ENCODE results near the gene EXT2.

Gene EXT2

GRCh38 chr11:44286268-44286880, 190.9 kb downstream of the EXT2 start:
- in situ Hi-C loops (cut with HindIII; ENCODE audit: low sequenced_read_pairs) = no loop called here
- DNase-seq (ENCODE audit: low read depth, low spot score) = no peak
- TF ChIP-seq CTCF (IDR thresholded peaks at IDR 0.05; ENCODE audit: low read depth, low read length) = peak; percentile 92
- no peak overlapping the region for H3K4me3 ChIP-seq (ENCODE audit: low read depth, low read length)

GRCh38 chr11:44286911-44287310, 191.4 kb downstream of the EXT2 start:
- in situ Hi-C loops (cut with HindIII; ENCODE audit: low sequenced_read_pairs) = no loop called here
- no peak for TF ChIP-seq CTCF (IDR thresholded peaks at IDR 0.05; ENCODE audit: low read depth, low read length)
- no peak overlapping the region for H3K4me3 ChIP-seq (ENCODE audit: low read depth, low read length)
- no peak for DNase-seq (ENCODE audit: low read depth, low spot score)

GRCh38 chr11:44288133-44288526, 192.7 kb downstream of the EXT2 start:
- DNase-seq (ENCODE audit: low read depth, low spot score) = no peak
- no peak for TF ChIP-seq CTCF (IDR thresholded peaks at IDR 0.05; ENCODE audit: low read depth, low read length)
- in situ Hi-C loops (cut with HindIII; ENCODE audit: low sequenced_read_pairs) = no loop called here

GRCh38 chr11:44290208-44290607, 194.7 kb downstream of the EXT2 start:
- in situ Hi-C loops (cut with HindIII; ENCODE audit: low sequenced_read_pairs) = no loop called here
- no peak overlapping the region for H3K4me3 ChIP-seq (ENCODE audit: low read depth, low read length)
- DNase-seq (ENCODE audit: low read depth, low spot score) = no peak

More at GRCh38 chr11:44288133-44288526, 192.7 kb downstream of the EXT2 start:
- H3K4me3 ChIP-seq (ENCODE audit: low read depth, low read length) = no peak overlapping the region

More at GRCh38 chr11:44290208-44290607, 194.7 kb downstream of the EXT2 start:
- TF ChIP-seq CTCF (IDR thresholded peaks at IDR 0.05; ENCODE audit: low read depth, low read length) = no peak

Data from astrocyte of the spinal cord (primary cell).